GM23248 (cell line): ENCODE measurements around the gene PPP1R3E.

Experiments used
- EZH2 ChIP-seq: fragments of 200-600 bp; sonication (generic); IDR thresholded peaks from 2 replicates; pipeline ENCODE4 v1.6.1; 2018; ENCODE audit warnings: antibody characterized with exemption, mild to moderate bottlenecking; ENCODE audit not compliant: insufficient read depth, poor library complexity, severe bottlenecking
- EZH2phosphoT487 ChIP-seq: fragments of 200-600 bp; sonication (generic); IDR thresholded peaks from 2 replicates; pipeline ENCODE4 v1.6.1; 2018; ENCODE audit warnings: antibody characterized with exemption, moderate library complexity, mild to moderate bottlenecking, low read depth; ENCODE audit not compliant: insufficient read depth

GRCh38 chr14:23345987-23346692 is 43.5 kb upstream of the PPP1R3E start:
- TF ChIP-seq EZH2phosphoT487: no peak
- no peak for TF ChIP-seq EZH2
